Bronchial epithelial cell (primary cell): Measurements from ENCODE around the gene ACOT2. TPM values are rescaled to one million over a fixed set of nuclear protein-coding genes. Genes with fewer than 3 reads are reported as not detected.

Experiments used
- DNase-seq: peaks from one replicate; pipeline ENCODE4 v3.0.0-alpha.2; 2010; ENCODE audit warnings: low read depth
- FAIRE-seq: peaks from 2 replicates; lab custom pipeline; 2011; peaks lifted over from hg19 to GRCh38; lab: Jason Lieb, UNC
- H3K27me3 ChIP-seq: 2 replicates; pipeline ENCODE4 v1.5.1; 2011; ENCODE audit warnings: low read length; ENCODE audit not compliant: control insufficient read depth, insufficient read depth
- H3K36me3 ChIP-seq: 2 replicates; pipeline ENCODE4 v1.5.1; 2011; ENCODE audit warnings: low read length; ENCODE audit not compliant: control insufficient read depth, insufficient read depth
- H3K4me3 ChIP-seq: 2 replicates; pipeline ENCODE4 v1.5.1; 2011; ENCODE audit warnings: mild to moderate bottlenecking, low read depth, low read length, control low read depth
- CTCF ChIP-seq: IDR thresholded peaks from 2 replicates; pipeline ENCODE4 v1.5.1; 2011; ENCODE audit warnings: mild to moderate bottlenecking, moderate library complexity, low read length, control low read depth, inconsistent platforms; ENCODE audit not compliant: insufficient read depth, severe bottlenecking
- total RNA-seq: library from RNA; depleted of rRNA; stranded (reverse); fragments of >200 nt; gene quantifications from 2 replicates; pipeline ENCODE4 v1.2.1, GENCODE V29; 2014

ACOT2 gene
- total RNA-seq, 1 donor from 2014 or later, result 9.7 TPM

- FAIRE-seq (no peak), DNase-seq (no peak)
- TF ChIP-seq CTCF, result no peak
- Histone ChIP-seq H3K36me3 (no peaks in the 10 kb centered on the region), H3K27me3 (no peaks in the 10 kb centered on the region), H3K4me3 (no peak overlapping the region)
Observed at GRCh38 chr14:73602994-73603393, 34.0 kb downstream of the ACOT2 start.

DNA sequence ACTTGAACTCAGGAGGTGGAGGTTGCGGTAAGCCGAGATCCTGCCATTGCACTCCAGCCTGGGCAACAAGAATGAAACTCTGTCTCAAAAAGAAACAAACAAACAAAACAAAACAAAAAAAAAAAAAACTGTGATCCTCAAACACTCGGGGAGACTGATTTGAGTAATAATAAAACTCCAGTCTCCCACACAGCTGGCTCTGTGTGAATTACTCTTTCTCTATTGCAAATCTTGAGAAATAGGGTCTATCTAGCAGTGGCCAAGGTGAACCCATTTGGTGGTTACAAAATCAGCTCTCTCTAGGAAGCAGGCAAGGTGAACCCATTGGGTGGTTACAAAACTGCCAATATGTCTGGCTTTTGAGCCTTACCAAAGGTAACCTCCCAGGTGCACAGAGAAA is 37.3 kb downstream of the ACOT2 start:
- Histone ChIP-seq H3K36me3 (no peaks in the 10 kb centered on the region), H3K4me3 (no peak overlapping the region), H3K27me3 (no peaks in the 10 kb centered on the region)
- no peak for TF ChIP-seq CTCF
- no peak for DNase-seq
- FAIRE-seq, result no peak

DNA sequence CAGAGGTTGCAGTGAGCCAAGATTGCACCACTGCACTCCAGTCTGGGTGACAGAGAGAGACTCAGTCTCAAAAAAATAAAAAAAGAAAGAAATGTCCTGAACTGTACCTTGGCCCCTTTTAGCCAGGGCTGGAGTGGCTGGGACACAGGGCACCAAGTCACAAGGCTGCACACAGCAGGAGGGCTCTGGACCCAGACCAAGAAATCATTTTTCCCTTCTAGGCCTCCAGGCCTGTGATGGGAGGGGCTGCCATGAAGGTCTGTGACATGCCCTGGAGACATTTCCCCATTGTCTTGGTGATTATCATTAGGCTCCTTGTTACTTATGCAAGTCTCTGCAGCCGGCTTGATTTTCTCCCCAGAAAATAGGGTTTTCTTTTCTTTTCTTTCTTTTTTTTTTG is 38.2 kb downstream of the ACOT2 start:
- DNase-seq (no peak), FAIRE-seq (no peak)
- H3K27me3 ChIP-seq, result no peaks in the 10 kb centered on the region
- no peak overlapping the region for H3K4me3 ChIP-seq
- H3K36me3 ChIP-seq, result no peaks in the 10 kb centered on the region
- TF ChIP-seq CTCF, result no peak

GRCh38 chr14:73610687-73611086 is 41.7 kb downstream of the ACOT2 start:
- no peak for FAIRE-seq

GRCh38 chr14:73612339-73613045 is 43.5 kb downstream of the ACOT2 start, which contains the start of gene ACOT6:
Gene ACOT6, plus strand, starts transcription at chr14:73612517. Its CDS starts 55 bp downstream, at chr14:73612572.
- Histone ChIP-seq H3K36me3 (no peaks in the 10 kb centered on the region), H3K27me3 (no peaks in the 10 kb centered on the region), H3K4me3 (peak within 1 kb of the TSS; percentile 53)
- DNase-seq (peak; percentile 55), FAIRE-seq (no peak)
- no peak for TF ChIP-seq CTCF

More at GRCh38 chr14:73610687-73611086, 41.7 kb downstream of the ACOT2 start:
- no peaks in the 10 kb centered on the region for H3K27me3 ChIP-seq
- no peak for TF ChIP-seq CTCF
- DNase-seq, result peak; percentile 26
- H3K36me3 ChIP-seq, result no peaks in the 10 kb centered on the region
- H3K4me3 ChIP-seq, result no peak overlapping the region

DNA sequence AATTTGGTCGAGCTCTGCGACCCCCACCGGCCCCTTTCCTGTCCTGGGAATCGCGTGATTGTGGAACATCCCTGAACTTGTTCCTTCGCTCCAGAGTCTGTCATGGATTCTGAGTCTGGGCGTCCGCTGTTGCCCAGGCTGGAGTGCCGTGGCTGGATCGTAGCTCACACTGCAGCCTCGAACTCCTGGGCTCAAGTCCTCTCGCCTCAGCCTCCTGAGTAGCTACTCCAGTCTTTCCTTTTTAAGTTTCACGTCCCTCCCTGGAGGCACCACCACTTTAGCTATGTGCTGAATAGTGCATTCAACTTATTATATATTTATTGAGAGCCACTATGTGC is 44.0 kb downstream of the ACOT2 start:
- Histone ChIP-seq H3K36me3 (no peaks in the 10 kb centered on the region), H3K27me3 (no peaks in the 10 kb centered on the region), H3K4me3 (peak overlapping the region; percentile 53)
- TF ChIP-seq CTCF, result no peak
- no peak for FAIRE-seq
- DNase-seq, result no peak
